A549 (cell line): ENCODE measurements around the gene METTL27. TPM values are rescaled to one million over a fixed set of nuclear protein-coding genes. Genes with fewer than 3 reads are reported as not detected.

ENCODE experiments used
- ATAC-seq, 2 experiments: fragments of 200-7000 bp in 1 of 2; fragments of >200 bp in 1 of 2; cut with Nextera tagmentation in 1 of 2; cut with Tn5 transposase in 1 of 2; 3 replicates each; pipeline versions ENCODE4 v1.8.0 to v1.9.1; 2018 to 2020; ENCODE audit warnings: mild to moderate bottlenecking in 1 of 2, moderate library complexity in 1 of 2
- CTCF ChIA-PET: fragments of 300-600 bp; sonication (Branson Sonifier 250); formaldehyde crosslinking; extraction: SDS; loops from one replicate; lab custom pipeline; 2021; ENCODE audit warnings: antibody characterized with exemption, inconsistent platforms; lab: Yijun Ruan, JAX
- POLR2A ChIA-PET: fragments of 350-600 bp; formaldehyde crosslinking; extraction: SDS; loops from one replicate; lab custom pipeline; 2021; ENCODE audit warnings: antibody characterized with exemption, inconsistent platforms; lab: Yijun Ruan, JAX
- DNase-seq, 2 experiments: peaks; one replicate each; pipeline versions ENCODE4 v3.0.0 to v3.0.0-alpha.2; 2011 to 2016; ENCODE audit warnings: low read depth in 1 of 2, low spot score in 1 of 2
- FAIRE-seq: peaks from 2 replicates; lab custom pipeline; 2011; peaks lifted over from hg19 to GRCh38; lab: Jason Lieb, UNC
- H3K27ac ChIP-seq, 2 experiments: fragments of >200 bp; sonication (Bioruptor Twin); formaldehyde crosslinking; 3 replicates each; pipeline ENCODE4 v1.5.1; 2016 to 2017
- H3K4me1 ChIP-seq: fragments of >200 bp; sonication (Bioruptor Twin); formaldehyde crosslinking; 3 replicates; pipeline ENCODE4 v1.6.1; 2016
- H3K4me2 ChIP-seq: fragments of >200 bp; sonication (Bioruptor Twin); formaldehyde crosslinking; 3 replicates; pipeline ENCODE4 v1.6.1; 2016
- H3K4me3 ChIP-seq: fragments of >200 bp; sonication (Bioruptor Twin); formaldehyde crosslinking; 3 replicates; pipeline ENCODE4 v1.5.1; 2016
- H3K9me3 ChIP-seq: fragments of >200 bp; sonication (Bioruptor Twin); formaldehyde crosslinking; 3 replicates; pipeline ENCODE4 v1.6.1; 2016
- CBX2 ChIP-seq: fragments of 200-600 bp; sonication (generic); IDR thresholded peaks from 2 replicates; pipeline ENCODE4 v1.6.1; 2016; ENCODE audit warnings: low read depth, mild to moderate bottlenecking, borderline replicate concordance
- CBX8 ChIP-seq: fragments of 200-600 bp; sonication (generic); IDR thresholded peaks from 2 replicates; pipeline ENCODE4 v1.6.1; 2016
- CHD4 ChIP-seq: fragments of 200-600 bp; sonication (generic); IDR thresholded peaks from 2 replicates; pipeline ENCODE4 v1.6.1; 2016; ENCODE audit warnings: antibody characterized with exemption, mild to moderate bottlenecking, borderline replicate concordance
- EHMT2 ChIP-seq: fragments of 200-600 bp; sonication (generic); IDR thresholded peaks from 2 replicates; pipeline ENCODE4 v1.6.1; 2016; ENCODE audit warnings: antibody characterized with exemption, low read depth, mild to moderate bottlenecking, moderate library complexity
- FOSB ChIP-seq: fragments of 250-450 bp; sonication (Bioruptor Pico); IDR thresholded peaks from 2 replicates; pipeline ENCODE4 v1.5.0; 2020; ENCODE audit warnings: mild to moderate bottlenecking, moderate library complexity
- FOXS1 ChIP-seq: fragments of 250-450 bp; sonication (Bioruptor Pico); IDR thresholded peaks from 2 replicates; pipeline ENCODE4 v1.5.0; 2020; ENCODE audit warnings: mild to moderate bottlenecking, moderate library complexity
- HOXA7 ChIP-seq: fragments of 250-450 bp; sonication (Bioruptor Pico); IDR thresholded peaks from 2 replicates; pipeline ENCODE4 v1.5.0; 2020; ENCODE audit warnings: mild to moderate bottlenecking, moderate library complexity
- KDM1A ChIP-seq: fragments of 200-600 bp; sonication (generic); IDR thresholded peaks from 2 replicates; pipeline ENCODE4 v1.6.1; 2016; ENCODE audit warnings: low read depth, mild to moderate bottlenecking
- MAZ ChIP-seq: fragments of 150-350 bp; IDR thresholded peaks from 2 replicates; pipeline ENCODE4 v1.6.1; 2014; ENCODE audit warnings: antibody characterized with exemption, low read depth, low read length, borderline replicate concordance
- MYC ChIP-seq: IDR thresholded peaks from 2 replicates; pipeline ENCODE4 v1.6.1; 2012; ENCODE audit warnings: mild to moderate bottlenecking, inconsistent platforms, low read length, improper control_type of control experiment, borderline replicate concordance
- NFE2L2 ChIP-seq: fragments of 150-350 bp; conservative IDR thresholded peaks from 2 replicates; pipeline ENCODE4 v1.6.1; 2014; ENCODE audit warnings: low read length
- NPAS2 ChIP-seq: fragments of 250-450 bp; sonication (Bioruptor Pico); IDR thresholded peaks from 2 replicates; pipeline ENCODE4 v1.8.0; 2022; ENCODE audit warnings: mild to moderate bottlenecking, moderate library complexity, borderline replicate concordance
- NR3C1 ChIP-seq: fragments of >200 bp; sonication (Bioruptor Twin); formaldehyde crosslinking; IDR thresholded peaks from 3 replicates; pipeline ENCODE4 v1.6.1; 2017
- POLR2AphosphoS2 ChIP-seq: conservative IDR thresholded peaks from 2 replicates; pipeline ENCODE4 v1.6.1; 2012; ENCODE audit warnings: low read length, improper control_type of control experiment, inconsistent platforms
- RARB ChIP-seq: fragments of 250-450 bp; sonication (Bioruptor Pico); IDR thresholded peaks from 2 replicates; pipeline ENCODE4 v1.8.0; 2021; ENCODE audit warnings: mild to moderate bottlenecking, moderate library complexity
- ZNF302 ChIP-seq: fragments of 250-450 bp; sonication (Bioruptor Pico); IDR thresholded peaks from 2 replicates; pipeline ENCODE4 v1.9.0; 2021; ENCODE audit warnings: inconsistent platforms, mild to moderate bottlenecking, moderate library complexity
- ZSCAN20 ChIP-seq: fragments of 250-450 bp; sonication (Bioruptor Pico); IDR thresholded peaks from 2 replicates; pipeline ENCODE4 v1.8.0; 2022; ENCODE audit warnings: mild to moderate bottlenecking, moderate library complexity
- WGBS: methylation state at CpG from one replicate; pipeline ENCODE4 v1.1.6; 2017; ENCODE audit errors: missing lambda C conversion rate; 5-methylcytosine and 5-hydroxymethylcytosine counted together
- polyA plus RNA-seq, 4 experiments: library from polyadenylated mRNA; depleted of rRNA in 3 of 4; stranded (reverse); fragments of >200 nt; fragmentation: RNase III in 1 of 4; extraction: RNeasy Plus Mini Kit Qiagen cat#74134 plus additional on column Dnase treatment in 1 of 4; gene quantifications; 2 replicates in 3 of 4; 3 replicates in 1 of 4; pipeline ENCODE4 v1.2.3, GENCODE V29; 2011 to 2017
- TF ChIP-seq, protein P1 (sequence below): fragments of >200 bp; sonication (Bioruptor Twin); formaldehyde crosslinking; IDR thresholded peaks from 3 replicates; pipeline ENCODE4 v1.6.1; 2016
- TF ChIP-seq, protein P2 (sequence below): fragments of 250-450 bp; sonication (Bioruptor Pico); IDR thresholded peaks from 2 replicates; pipeline ENCODE4 v1.5.0; 2021; ENCODE audit warnings: mild to moderate bottlenecking, moderate library complexity, borderline replicate concordance
- TF ChIP-seq, protein P3 (sequence below): fragments of >200 bp; sonication (Bioruptor Twin); formaldehyde crosslinking; IDR thresholded peaks from 3 replicates; pipeline ENCODE4 v1.5.1; 2016
- TF ChIP-seq, protein P4 (sequence below): IDR thresholded peaks from 2 replicates; pipeline ENCODE4 v1.6.1; 2012
- TF ChIP-seq, protein P5 (sequence below): fragments of >200 bp; sonication (Bioruptor Twin); formaldehyde crosslinking; IDR thresholded peaks from 2 replicates; pipeline ENCODE4 v1.6.1; 2016
- TF ChIP-seq, protein P6 (sequence below): fragments of 250-450 bp; sonication (Bioruptor Pico); IDR thresholded peaks from 2 replicates; pipeline ENCODE4 v1.5.0; 2020; ENCODE audit warnings: low read depth, mild to moderate bottlenecking, moderate library complexity

Gene METTL27
- polyA plus RNA-seq, 2 of the 4 experiments (the other 2 are of a cell fraction) = 4.1 to 4.9 TPM

DNA sequence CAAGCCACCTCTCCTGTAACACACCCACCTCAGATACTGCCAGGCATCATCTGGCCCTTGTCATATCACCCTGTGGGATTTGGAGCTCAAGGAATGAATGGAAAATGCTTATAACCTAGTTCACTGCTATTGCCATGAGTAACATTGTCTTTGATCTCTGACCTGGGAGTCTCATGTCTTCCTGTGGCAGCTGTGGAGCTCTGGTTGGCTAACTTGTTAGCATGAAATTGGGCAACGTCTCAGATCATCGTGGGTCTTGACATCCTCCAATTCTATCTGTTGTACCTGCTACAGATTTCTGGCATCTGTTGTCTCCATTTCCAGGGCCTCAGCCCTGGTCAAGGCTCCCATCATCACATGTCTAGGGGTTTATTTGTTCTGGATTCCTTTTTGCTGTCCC lies 16.5 kb upstream of the METTL27 start:
- TF ChIP-seq MYC (no peak), FOSB (CRISPR knock-in tag) (no peak), MAZ (no peak), KDM1A (no peak), NR3C1 (no peak), NFE2L2 (no peak), NPAS2 (CRISPR knock-in tag) (no peak), CBX2 (no peak), EHMT2 (no peak), FOXS1 (CRISPR knock-in tag) (no peak)
- TF ChIP-seq, protein P1, sequence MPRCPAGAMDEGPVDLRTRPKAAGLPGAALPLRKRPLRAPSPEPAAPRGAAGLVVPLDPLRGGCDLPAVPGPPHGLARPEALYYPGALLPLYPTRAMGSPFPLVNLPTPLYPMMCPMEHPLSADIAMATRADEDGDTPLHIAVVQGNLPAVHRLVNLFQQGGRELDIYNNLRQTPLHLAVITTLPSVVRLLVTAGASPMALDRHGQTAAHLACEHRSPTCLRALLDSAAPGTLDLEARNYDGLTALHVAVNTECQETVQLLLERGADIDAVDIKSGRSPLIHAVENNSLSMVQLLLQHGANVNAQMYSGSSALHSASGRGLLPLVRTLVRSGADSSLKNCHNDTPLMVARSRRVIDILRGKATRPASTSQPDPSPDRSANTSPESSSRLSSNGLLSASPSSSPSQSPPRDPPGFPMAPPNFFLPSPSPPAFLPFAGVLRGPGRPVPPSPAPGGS = no peak
- TF ChIP-seq, protein P2, sequence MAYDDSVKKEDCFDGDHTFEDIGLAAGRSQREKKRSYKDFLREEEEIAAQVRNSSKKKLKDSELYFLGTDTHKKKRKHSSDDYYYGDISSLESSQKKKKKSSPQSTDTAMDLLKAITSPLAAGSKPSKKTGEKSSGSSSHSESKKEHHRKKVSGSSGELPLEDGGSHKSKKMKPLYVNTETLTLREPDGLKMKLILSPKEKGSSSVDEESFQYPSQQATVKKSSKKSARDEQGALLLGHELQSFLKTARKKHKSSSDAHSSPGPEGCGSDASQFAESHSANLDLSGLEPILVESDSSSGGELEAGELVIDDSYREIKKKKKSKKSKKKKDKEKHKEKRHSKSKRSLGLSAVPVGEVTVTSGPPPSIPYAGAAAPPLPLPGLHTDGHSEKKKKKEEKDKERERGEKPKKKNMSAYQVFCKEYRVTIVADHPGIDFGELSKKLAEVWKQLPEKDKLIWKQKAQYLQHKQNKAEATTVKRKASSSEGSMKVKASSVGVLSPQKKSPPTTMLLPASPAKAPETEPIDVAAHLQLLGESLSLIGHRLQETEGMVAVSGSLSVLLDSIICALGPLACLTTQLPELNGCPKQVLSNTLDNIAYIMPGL (CRISPR knock-in tag) = no peak
- TF ChIP-seq, protein P3, sequence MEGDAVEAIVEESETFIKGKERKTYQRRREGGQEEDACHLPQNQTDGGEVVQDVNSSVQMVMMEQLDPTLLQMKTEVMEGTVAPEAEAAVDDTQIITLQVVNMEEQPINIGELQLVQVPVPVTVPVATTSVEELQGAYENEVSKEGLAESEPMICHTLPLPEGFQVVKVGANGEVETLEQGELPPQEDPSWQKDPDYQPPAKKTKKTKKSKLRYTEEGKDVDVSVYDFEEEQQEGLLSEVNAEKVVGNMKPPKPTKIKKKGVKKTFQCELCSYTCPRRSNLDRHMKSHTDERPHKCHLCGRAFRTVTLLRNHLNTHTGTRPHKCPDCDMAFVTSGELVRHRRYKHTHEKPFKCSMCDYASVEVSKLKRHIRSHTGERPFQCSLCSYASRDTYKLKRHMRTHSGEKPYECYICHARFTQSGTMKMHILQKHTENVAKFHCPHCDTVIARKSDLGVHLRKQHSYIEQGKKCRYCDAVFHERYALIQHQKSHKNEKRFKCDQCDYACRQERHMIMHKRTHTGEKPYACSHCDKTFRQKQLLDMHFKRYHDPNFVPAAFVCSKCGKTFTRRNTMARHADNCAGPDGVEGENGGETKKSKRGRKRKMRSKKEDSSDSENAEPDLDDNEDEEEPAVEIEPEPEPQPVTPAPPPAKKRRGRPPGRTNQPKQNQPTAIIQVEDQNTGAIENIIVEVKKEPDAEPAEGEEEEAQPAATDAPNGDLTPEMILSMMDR = no peak
- TF ChIP-seq, protein P4, sequence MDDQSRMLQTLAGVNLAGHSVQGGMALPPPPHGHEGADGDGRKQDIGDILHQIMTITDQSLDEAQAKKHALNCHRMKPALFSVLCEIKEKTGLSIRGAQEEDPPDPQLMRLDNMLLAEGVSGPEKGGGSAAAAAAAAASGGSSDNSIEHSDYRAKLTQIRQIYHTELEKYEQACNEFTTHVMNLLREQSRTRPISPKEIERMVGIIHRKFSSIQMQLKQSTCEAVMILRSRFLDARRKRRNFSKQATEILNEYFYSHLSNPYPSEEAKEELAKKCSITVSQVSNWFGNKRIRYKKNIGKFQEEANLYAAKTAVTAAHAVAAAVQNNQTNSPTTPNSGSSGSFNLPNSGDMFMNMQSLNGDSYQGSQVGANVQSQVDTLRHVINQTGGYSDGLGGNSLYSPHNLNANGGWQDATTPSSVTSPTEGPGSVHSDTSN = no peak
- TF ChIP-seq, all 56 proteins: peak for 0
- 40% methylated on average over 2 of the region's 2 CpGs for WGBS
- Histone ChIP-seq H3K4me3 (no peak overlapping the region), H3K9me3 (no peaks in the 10 kb centered on the region), H3K4me1 (0 out of 3 replicates have a peak, but pooled peaks cover 3% of the 10 kb centered on the region), H3K4me2 (no peak overlapping the region), H3K27ac (no peak overlapping the region)
- ATAC-seq = 0 out of 6 replicates have a peak, but pooled peaks of 1 of the 2 experiments have one; percentile 14
- CTCF ChIA-PET = interaction anchor here (0.8 to 1.6 kb wide), 4 partner anchors 9 to 252 kb away, joined by 3 to 6 read pairs (median 4); no protein-coding TSS in a partner anchor
- DNase-seq = peak in 1 of 2 experiments; percentile 41
- FAIRE-seq = no peak
- POLR2A ChIA-PET = no interaction called here

DNA sequence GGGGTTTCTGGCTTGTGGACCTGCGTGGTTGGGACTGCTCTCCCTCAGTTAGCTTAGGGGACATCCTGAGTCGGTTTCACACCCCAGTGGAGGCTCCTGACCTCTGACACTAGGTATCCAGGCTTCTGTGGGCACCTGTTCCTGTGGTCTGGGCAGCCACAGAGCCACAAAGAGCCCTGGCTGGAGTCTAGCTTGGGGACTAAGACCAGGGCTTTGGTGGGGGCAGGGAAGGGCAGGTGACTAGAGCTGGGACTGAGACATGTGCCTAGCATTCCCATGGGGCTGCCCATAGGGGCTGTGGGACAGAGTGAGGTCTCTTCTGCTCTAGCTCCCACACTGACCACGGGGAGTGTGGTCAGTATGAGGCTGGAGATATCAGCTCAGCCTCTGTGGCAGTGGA lies 14.6 kb upstream of the METTL27 start:
- WGBS = 12% methylated on average over 3 of the region's 3 CpGs
- POLR2A ChIA-PET = interaction anchor here (1.4 kb wide), 1 partner anchor 118 kb away, joined by 4 read pairs; the partner anchor contains the start of gene ABHD11
- peaks cover 8% of the 10 kb centered on the region for H3K4me1 ChIP-seq
- H3K27ac ChIP-seq = no peak overlapping the region; a peak in 1 of 6 replicates
- no peak for DNase-seq
- no peak for TF ChIP-seq ZSCAN20 (CRISPR knock-in tag)
- TF ChIP-seq, protein P5, sequence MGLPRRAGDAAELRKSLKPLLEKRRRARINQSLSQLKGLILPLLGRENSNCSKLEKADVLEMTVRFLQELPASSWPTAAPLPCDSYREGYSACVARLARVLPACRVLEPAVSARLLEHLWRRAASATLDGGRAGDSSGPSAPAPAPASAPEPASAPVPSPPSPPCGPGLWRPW = no peak
- TF ChIP-seq, protein P4 = no peak
- TF ChIP-seq CBX8 = no peak
- TF ChIP-seq ZNF302 (CRISPR knock-in tag) = no peak
- TF ChIP-seq NFE2L2 = no peak
- TF ChIP-seq FOSB (CRISPR knock-in tag) = no peak
- no peak for TF ChIP-seq HOXA7 (CRISPR knock-in tag)
- TF ChIP-seq POLR2AphosphoS2 = no peak
- no peak for TF ChIP-seq CHD4
- TF ChIP-seq, protein P6, sequence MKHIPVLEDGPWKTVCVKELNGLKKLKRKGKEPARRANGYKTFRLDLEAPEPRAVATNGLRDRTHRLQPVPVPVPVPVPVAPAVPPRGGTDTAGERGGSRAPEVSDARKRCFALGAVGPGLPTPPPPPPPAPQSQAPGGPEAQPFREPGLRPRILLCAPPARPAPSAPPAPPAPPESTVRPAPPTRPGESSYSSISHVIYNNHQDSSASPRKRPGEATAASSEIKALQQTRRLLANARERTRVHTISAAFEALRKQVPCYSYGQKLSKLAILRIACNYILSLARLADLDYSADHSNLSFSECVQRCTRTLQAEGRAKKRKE (CRISPR knock-in tag) = no peak
- TF ChIP-seq RARB = no peak
- H3K4me3 ChIP-seq = no peak overlapping the region
- FAIRE-seq = no peak
- ATAC-seq = no peak
- CTCF ChIA-PET = interaction anchor here (0.6 to 5.4 kb wide), 19 partner anchors 9 to 250 kb away, joined by 3 to 53 read pairs (median 6); partner anchors contain the start of genes ABHD11 and METTL27
- no peaks in the 10 kb centered on the region for H3K9me3 ChIP-seq
- H3K4me2 ChIP-seq = no peak overlapping the region
